Liver (tissue), 9 donors: ENCODE results near the gene NDOR1. TPM values are rescaled to one million over a fixed set of nuclear protein-coding genes. Genes with fewer than 3 reads are reported as not detected.
A peak's percentile ranks its signal among the peaks of the same experiment; 100 is the strongest.

Source experiments
- DNase-seq: peaks from one replicate; pipeline ENCODE4 v3.0.0-alpha.2; 2017; ENCODE audit warnings: low spot score
- H3K27ac ChIP-seq, 2 donors: one replicate each; pipeline ENCODE4 v1.7.0; 2013; ENCODE audit warnings: inconsistent platforms in 2 of 2, low read length in 2 of 2, control low read depth in 1 of 2, low read depth in 1 of 2, mild to moderate bottlenecking in 1 of 2
- H3K27me3 ChIP-seq, 4 donors: one replicate each; pipeline versions ENCODE4 v1.6.1 to v1.7.0; 2013; ENCODE audit warnings: low read length in 3 of 4, inconsistent platforms in 1 of 4, mild to moderate bottlenecking in 1 of 4, moderate library complexity in 1 of 4; ENCODE audit not compliant: control insufficient read depth in 4 of 4, insufficient read depth in 4 of 4
- H3K36me3 ChIP-seq, 4 donors: one replicate each; pipeline versions ENCODE4 v1.6.1 to v1.7.0; 2013; ENCODE audit warnings: low read length in 3 of 4, mild to moderate bottlenecking in 3 of 4, low read depth in 1 of 4, moderate library complexity in 1 of 4; ENCODE audit not compliant: control insufficient read depth in 4 of 4, insufficient read depth in 3 of 4
- H3K4me1 ChIP-seq, 4 donors: one replicate each; pipeline versions ENCODE4 v1.6.1 to v1.7.0; 2013; ENCODE audit warnings: low read length in 3 of 4, mild to moderate bottlenecking in 3 of 4, moderate library complexity in 1 of 4; ENCODE audit not compliant: control insufficient read depth in 4 of 4, insufficient read depth in 4 of 4
- H3K4me3 ChIP-seq, 3 donors: one replicate each; pipeline versions ENCODE4 v1.6.1 to v1.7.0; 2013; ENCODE audit warnings: low read length in 3 of 3, control low read depth in 1 of 3, low read depth in 1 of 3, mild to moderate bottlenecking in 1 of 3
- H3K9ac ChIP-seq, 2 donors: one replicate each; pipeline ENCODE4 v1.7.0; 2013; ENCODE audit warnings: low read length in 2 of 2, mild to moderate bottlenecking in 2 of 2, moderate library complexity in 2 of 2, control low read depth in 1 of 2, low read depth in 1 of 2
- H3K9me3 ChIP-seq, 4 donors: one replicate each; pipeline versions ENCODE4 v1.6.1 to v1.7.0; 2013; ENCODE audit warnings: low read length in 3 of 4; ENCODE audit not compliant: control insufficient read depth in 4 of 4
- EGR1 ChIP-seq, 2 donors: IDR thresholded peaks; 2 replicates each; pipeline ENCODE4 v1.6.1; 2016 to 2018; ENCODE audit warnings: antibody characterized with exemption in 2 of 2, low read depth in 2 of 2
- FOXA1 ChIP-seq: IDR thresholded peaks from 2 replicates; pipeline ENCODE4 v1.6.1; 2016; ENCODE audit warnings: antibody characterized with exemption
- FOXA2 ChIP-seq: IDR thresholded peaks from 2 replicates; pipeline ENCODE4 v1.6.1; 2016; ENCODE audit warnings: antibody characterized with exemption
- GABPA ChIP-seq, 2 donors: IDR thresholded peaks in 1 of 2; conservative IDR thresholded peaks in 1 of 2; 2 replicates each; pipeline ENCODE4 v1.6.1; 2016; ENCODE audit warnings: antibody characterized with exemption in 2 of 2, mild to moderate bottlenecking in 1 of 2, moderate library complexity in 1 of 2
- HNF4A ChIP-seq, 2 donors: conservative IDR thresholded peaks; 2 replicates each; pipeline ENCODE4 v1.6.1; 2016; ENCODE audit warnings: antibody characterized with exemption in 2 of 2, mild to moderate bottlenecking in 2 of 2
- HNF4G ChIP-seq: IDR thresholded peaks from 2 replicates; pipeline ENCODE4 v1.6.1; 2016; ENCODE audit warnings: antibody characterized with exemption
- NR2F2 ChIP-seq: IDR thresholded peaks from 2 replicates; pipeline ENCODE4 v1.6.1; 2016; ENCODE audit warnings: antibody characterized with exemption
- RAD21 ChIP-seq, 2 donors: IDR thresholded peaks; 2 replicates each; pipeline ENCODE4 v1.6.1; 2016; ENCODE audit warnings: antibody characterized with exemption in 2 of 2, mild to moderate bottlenecking in 2 of 2
- TAF1 ChIP-seq: conservative IDR thresholded peaks from 2 replicates; pipeline ENCODE4 v1.6.1; 2016; ENCODE audit warnings: antibody characterized with exemption, mild to moderate bottlenecking
- YY1 ChIP-seq: IDR thresholded peaks from 2 replicates; pipeline ENCODE4 v1.6.1; 2016; ENCODE audit warnings: antibody characterized with exemption, mild to moderate bottlenecking
- WGBS: extraction: QIAGEN DNeasy Blood & Tissue Kit; methylation state at CpG from one replicate; pipeline ENCODE4 v1.1.7; 2013; 5-methylcytosine and 5-hydroxymethylcytosine counted together
- polyA plus RNA-seq, 2 donors: library from polyadenylated mRNA; stranded (reverse) in 1 of 2; unstranded in 1 of 2; fragments of 200-250 nt in 1 of 2; fragments of >200 nt in 1 of 2; fragmentation: Nextera tagmentation in 1 of 2; extraction: Ambion mirVana in 1 of 2; gene quantifications; one replicate each; pipeline versions ENCODE4 v1.2.1 to v1.2.3, GENCODE V29; 2013 to 2015
- total RNA-seq, 2 donors: library from RNA; depleted of rRNA; stranded (reverse); fragments of >200 nt; gene quantifications; one replicate each; pipeline ENCODE4 v1.2.3, GENCODE V29; 2014
- TF ChIP-seq, protein P1 (sequence below): IDR thresholded peaks from 2 replicates; pipeline ENCODE4 v1.6.1; 2016; ENCODE audit warnings: antibody characterized with exemption, mild to moderate bottlenecking
- TF ChIP-seq, protein P2 (sequence below): IDR thresholded peaks from 2 replicates; pipeline ENCODE4 v1.6.1; 2016; ENCODE audit warnings: antibody characterized with exemption
- donor health status: healthy.
- donor health status: healthy.
- donor health status: healthy.
- donor health status: healthy.
- donor health status: healthy.

NDOR1 gene
- total and polyA plus RNA-seq, 4 donors = 2.5 to 4.7 (median 3.2) TPM

- WGBS = 7% methylated on average over 41 of the region's 41 CpGs
- peaks cover 5 to 22% (median 11%) of the 10 kb centered on the region in 4 donors for H3K27me3 ChIP-seq
- H3K27ac ChIP-seq = no peak within 1 kb of the TSS
- peak within 1 kb of the TSS in 2 of 3 donors; percentile 33 to 42 for H3K4me3 ChIP-seq
- H3K4me1 ChIP-seq = peaks cover 18 to 24% (median 19%) of the 10 kb centered on the region in 4 donors
- H3K36me3 ChIP-seq = no peaks in the 10 kb centered on the region
- no peaks in the 10 kb centered on the region for H3K9me3 ChIP-seq
- TF ChIP-seq EGR1 (IDR thresholded peaks at IDR 0.05; ENCODE audit: low read depth in 2 of 2) (no peak), TAF1 (no peak), NR2F2 (no peak), FOXA1 (no peak), FOXA2 (no peak), HNF4A (conservative IDR thresholded peaks at IDR 0.05) (no peak), RAD21 (IDR thresholded peaks at IDR 0.05) (no peak), YY1 (no peak), GABPA (IDR thresholded peaks at IDR 0.05 in 1 of 2, conservative IDR thresholded peaks at IDR 0.05 in 1 of 2) (no peak)
- TF ChIP-seq, protein P1, sequence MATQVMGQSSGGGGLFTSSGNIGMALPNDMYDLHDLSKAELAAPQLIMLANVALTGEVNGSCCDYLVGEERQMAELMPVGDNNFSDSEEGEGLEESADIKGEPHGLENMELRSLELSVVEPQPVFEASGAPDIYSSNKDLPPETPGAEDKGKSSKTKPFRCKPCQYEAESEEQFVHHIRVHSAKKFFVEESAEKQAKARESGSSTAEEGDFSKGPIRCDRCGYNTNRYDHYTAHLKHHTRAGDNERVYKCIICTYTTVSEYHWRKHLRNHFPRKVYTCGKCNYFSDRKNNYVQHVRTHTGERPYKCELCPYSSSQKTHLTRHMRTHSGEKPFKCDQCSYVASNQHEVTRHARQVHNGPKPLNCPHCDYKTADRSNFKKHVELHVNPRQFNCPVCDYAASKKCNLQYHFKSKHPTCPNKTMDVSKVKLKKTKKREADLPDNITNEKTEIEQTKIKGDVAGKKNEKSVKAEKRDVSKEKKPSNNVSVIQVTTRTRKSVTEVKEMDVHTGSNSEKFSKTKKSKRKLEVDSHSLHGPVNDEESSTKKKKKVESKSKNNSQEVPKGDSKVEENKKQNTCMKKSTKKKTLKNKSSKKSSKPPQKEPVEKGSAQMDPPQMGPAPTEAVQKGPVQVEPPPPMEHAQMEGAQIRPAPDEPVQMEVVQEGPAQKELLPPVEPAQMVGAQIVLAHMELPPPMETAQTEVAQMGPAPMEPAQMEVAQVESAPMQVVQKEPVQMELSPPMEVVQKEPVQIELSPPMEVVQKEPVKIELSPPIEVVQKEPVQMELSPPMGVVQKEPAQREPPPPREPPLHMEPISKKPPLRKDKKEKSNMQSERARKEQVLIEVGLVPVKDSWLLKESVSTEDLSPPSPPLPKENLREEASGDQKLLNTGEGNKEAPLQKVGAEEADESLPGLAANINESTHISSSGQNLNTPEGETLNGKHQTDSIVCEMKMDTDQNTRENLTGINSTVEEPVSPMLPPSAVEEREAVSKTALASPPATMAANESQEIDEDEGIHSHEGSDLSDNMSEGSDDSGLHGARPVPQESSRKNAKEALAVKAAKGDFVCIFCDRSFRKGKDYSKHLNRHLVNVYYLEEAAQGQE = no peak
- TF ChIP-seq, protein P2, sequence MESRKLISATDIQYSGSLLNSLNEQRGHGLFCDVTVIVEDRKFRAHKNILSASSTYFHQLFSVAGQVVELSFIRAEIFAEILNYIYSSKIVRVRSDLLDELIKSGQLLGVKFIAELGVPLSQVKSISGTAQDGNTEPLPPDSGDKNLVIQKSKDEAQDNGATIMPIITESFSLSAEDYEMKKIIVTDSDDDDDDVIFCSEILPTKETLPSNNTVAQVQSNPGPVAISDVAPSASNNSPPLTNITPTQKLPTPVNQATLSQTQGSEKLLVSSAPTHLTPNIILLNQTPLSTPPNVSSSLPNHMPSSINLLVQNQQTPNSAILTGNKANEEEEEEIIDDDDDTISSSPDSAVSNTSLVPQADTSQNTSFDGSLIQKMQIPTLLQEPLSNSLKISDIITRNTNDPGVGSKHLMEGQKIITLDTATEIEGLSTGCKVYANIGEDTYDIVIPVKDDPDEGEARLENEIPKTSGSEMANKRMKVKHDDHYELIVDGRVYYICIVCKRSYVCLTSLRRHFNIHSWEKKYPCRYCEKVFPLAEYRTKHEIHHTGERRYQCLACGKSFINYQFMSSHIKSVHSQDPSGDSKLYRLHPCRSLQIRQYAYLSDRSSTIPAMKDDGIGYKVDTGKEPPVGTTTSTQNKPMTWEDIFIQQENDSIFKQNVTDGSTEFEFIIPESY = no peak
- DNase-seq = no peak
- no peak within 1 kb of the TSS for H3K9ac ChIP-seq
These were observed 35.6 kb upstream of the NDOR1 start, which contains the start of gene LRRC26 for GRCh38 chr9:137169896-137170358. TSS of gene LRRC26 (minus strand) at chr9:137170051. CDS start at chr9:137169943, 108 bp downstream.

- DNase-seq = no peak
- no peak for TF ChIP-seq YY1
- no peak for TF ChIP-seq HNF4G
- no peak for TF ChIP-seq EGR1 (IDR thresholded peaks at IDR 0.05; ENCODE audit: low read depth in 2 of 2)
- H3K4me1 ChIP-seq = peaks cover 18 to 24% (median 19%) of the 10 kb centered on the region in 4 donors
- H3K9me3 ChIP-seq = no peaks in the 10 kb centered on the region
- WGBS = 46% methylated on average over 14 of the region's 14 CpGs
- H3K27me3 ChIP-seq = peaks cover 5 to 22% (median 11%) of the 10 kb centered on the region in 4 donors
- no peak overlapping the region for H3K27ac ChIP-seq
- H3K4me3 ChIP-seq = no peak overlapping the region
- no peak overlapping the region for H3K9ac ChIP-seq
- H3K36me3 ChIP-seq = no peaks in the 10 kb centered on the region
These were observed 34.9 kb upstream of the NDOR1 start for GRCh38 chr9:137170486-137171148.
